Stimulated activated CD8-positive, alpha-beta memory T cell treated with anti-CD3 and anti-CD28 coated beads, Interleukin-7, amount 100 ng/mL, for 4 hours (primary cell): ENCODE measurements around the gene ITIH4.

Source experiments
- DNase-seq, 2 donors: peaks; one replicate each; pipeline ENCODE4 v3.0.0-alpha.2; 2020; ENCODE audit warnings: low read depth in 2 of 2

ITIH4 gene

DNA sequence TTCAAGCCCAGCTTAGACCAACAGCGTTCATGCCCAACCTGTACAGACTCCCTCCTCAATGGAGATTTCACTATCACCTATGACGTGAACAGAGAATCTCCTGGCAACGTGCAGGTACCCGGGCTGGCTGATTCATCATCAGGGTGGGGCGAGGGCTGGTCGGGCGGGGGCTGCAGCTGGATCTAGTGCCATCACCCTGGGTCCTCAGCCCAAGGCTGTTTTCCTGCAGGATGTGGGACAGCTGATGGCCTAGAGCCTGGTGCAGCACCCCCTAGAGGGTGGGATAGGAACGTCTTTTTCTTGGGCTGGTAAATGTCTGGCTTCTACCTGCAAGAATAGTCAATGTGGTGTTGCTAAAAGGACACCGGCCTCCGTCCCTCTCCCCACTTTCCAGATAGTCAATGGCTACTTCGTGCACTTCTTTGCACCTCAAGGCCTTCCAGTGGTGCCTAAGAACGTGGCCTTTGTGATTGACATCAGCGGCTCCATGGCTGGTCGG, 31.4 kb downstream of the ITIH4 start:
- no peak for DNase-seq

- no peak for DNase-seq
Measured at GRCh38 chr3:52798376-52798977, 32.0 kb downstream of the ITIH4 start.

GRCh38 chr3:52796411-52796810, 34.1 kb downstream of the ITIH4 start:
- DNase-seq = no peak

DNA sequence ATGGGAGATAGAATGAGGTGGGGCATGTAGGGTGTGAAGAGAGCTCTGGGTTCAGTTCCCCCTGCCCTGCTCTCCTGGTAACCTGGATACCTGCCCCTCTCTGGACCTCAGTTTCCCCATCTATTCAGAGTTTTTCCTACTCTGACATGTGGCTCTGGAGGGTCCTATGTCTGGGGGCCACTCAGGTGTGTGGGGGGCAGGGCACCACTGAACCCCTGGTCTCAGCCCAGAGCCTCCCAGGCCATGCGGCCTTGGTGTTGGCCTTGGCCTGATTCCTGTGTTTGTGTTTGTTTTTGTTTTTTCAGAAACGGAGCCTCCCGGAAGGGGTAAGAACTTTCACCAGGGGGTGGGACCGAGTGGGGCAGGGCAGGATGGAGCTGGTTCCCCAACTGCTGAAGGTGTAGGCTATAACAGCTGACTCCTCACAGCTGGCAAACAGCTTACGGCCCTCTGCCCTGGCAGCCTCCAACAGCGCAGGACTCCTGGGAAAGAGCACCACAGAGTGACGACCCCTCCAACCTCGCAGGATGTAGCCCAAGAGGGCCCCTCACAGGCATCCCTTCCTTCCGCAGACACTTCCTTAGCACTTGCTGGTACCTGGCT, 35.1 kb downstream of the ITIH4 start:
- DNase-seq = no peak

- DNase-seq = no peak
Measured at GRCh38 chr3:52794612-52795099, 35.8 kb downstream of the ITIH4 start, which contains the start of gene ITIH3. Gene ITIH3 (plus strand): TSS chr3:52794796. CDS start chr3:52794804, 8 bp downstream.

DNA sequence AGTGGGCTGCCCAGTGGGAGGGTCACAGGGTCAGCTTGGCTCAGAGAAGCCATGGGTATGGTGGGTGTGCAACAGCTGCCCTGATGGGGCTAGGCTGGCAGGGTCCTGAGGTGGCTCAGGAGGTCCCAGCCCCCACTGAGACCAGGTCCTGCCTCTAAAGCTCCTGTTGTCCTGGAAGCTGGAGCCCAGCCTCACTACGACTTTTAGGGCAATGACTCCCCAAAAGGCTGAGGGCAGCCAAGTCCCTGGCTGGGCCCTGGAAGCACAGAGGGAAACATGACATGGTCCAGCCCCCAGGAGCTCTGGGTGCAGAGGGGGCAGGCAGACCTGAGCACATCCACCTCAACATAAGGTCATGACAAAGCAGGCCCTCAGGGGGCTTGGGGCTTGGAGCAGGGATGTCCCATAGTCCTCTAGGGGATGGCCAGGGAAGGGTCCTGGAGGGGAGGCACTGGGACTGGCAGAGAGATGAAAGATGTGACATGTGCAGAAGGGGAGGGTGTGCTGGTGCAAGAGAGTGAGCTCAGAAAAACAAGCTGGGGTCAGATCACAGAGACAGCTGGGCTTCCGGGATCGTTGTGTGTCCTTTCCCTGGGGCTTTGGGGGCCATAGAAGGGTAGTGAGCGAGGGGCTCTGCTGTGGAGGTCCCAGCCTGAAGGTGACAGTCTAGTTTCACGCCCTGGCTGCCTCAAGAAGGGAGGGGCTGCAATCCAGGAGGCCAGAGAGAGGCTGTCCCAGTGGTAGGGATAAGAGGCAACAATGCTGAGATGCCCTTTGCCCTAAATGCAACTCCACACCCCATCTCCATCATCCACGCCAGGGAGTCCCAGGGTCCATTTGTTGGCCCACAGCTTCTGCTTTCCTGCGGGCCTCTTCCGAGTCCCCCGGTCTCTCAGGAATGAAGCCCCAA, 36.5 kb downstream of the ITIH4 start:
- DNase-seq = no peak

- no peak for DNase-seq
Measured at GRCh38 chr3:52792961-52793695, 37.3 kb downstream of the ITIH4 start.

DNA sequence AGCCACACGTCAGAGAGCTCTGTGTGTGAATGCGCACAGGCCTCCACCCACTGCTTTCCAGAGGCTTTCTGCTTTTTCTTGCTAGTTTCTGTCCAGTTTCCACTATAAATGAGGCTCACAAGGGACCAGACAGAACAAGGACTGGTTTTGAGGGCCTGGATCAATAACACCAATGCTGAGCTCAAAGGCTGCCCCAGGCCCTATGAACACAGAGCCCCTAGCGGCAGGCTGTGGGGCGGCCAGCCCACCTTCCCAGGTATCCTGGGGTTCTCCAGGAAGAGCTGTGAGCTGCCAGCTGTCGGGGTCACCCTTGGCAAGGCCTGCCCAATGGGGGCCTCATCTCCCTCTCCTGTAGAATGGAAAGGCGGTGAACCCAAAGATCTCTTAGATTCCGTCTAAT, 38.1 kb downstream of the ITIH4 start:
- DNase-seq = no peak

- no peak for DNase-seq
Measured at GRCh38 chr3:52791928-52792327, 38.5 kb downstream of the ITIH4 start.

DNA sequence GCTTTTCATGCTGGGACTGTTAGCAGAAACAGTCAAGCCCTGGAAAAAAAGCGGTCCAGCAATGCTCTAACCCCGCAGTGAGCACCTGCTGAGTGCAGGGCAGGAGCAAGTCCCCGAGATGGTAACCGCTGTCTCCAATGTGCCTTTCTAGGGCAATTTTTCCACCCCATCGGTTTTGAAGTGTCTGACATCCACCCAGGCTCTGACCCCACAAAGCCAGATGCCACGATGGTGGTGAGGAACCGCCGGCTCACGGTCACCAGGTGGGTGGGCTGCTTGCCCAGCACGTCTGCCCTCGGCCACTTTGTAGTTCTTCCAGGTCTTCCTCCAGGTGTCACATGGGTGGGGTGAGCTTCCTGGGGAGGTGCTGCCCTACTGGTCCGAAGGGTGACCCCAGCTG, 39.1 kb downstream of the ITIH4 start:
- no peak for DNase-seq

GRCh38 chr3:52790741-52791140, 39.7 kb downstream of the ITIH4 start:
- no peak for DNase-seq

DNA sequence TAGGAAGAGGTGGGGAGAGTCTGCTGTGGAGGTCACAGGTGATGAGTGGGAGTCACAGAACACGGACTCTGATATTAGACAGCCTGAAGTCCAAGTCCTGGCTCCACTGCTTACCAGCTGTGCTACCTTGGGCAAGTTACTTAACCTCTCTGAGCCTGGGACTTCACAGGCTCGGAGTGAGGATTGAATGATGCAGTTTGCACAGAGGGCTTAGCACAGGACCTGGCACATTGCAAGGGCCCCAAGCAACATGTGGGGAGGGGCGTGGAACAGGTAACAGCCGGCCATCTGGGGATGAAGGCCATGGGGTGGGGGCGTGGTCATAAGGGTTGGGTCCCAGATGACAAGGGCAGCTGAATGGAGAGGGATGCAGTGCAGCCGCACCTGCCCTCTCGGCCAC, 40.1 kb downstream of the ITIH4 start:
- DNase-seq = no peak

- no peak for DNase-seq
Measured at GRCh38 chr3:52789746-52790040, 40.8 kb downstream of the ITIH4 start.

GRCh38 chr3:52788890-52789745, 41.4 kb downstream of the ITIH4 start:
- DNase-seq = no peak

DNA sequence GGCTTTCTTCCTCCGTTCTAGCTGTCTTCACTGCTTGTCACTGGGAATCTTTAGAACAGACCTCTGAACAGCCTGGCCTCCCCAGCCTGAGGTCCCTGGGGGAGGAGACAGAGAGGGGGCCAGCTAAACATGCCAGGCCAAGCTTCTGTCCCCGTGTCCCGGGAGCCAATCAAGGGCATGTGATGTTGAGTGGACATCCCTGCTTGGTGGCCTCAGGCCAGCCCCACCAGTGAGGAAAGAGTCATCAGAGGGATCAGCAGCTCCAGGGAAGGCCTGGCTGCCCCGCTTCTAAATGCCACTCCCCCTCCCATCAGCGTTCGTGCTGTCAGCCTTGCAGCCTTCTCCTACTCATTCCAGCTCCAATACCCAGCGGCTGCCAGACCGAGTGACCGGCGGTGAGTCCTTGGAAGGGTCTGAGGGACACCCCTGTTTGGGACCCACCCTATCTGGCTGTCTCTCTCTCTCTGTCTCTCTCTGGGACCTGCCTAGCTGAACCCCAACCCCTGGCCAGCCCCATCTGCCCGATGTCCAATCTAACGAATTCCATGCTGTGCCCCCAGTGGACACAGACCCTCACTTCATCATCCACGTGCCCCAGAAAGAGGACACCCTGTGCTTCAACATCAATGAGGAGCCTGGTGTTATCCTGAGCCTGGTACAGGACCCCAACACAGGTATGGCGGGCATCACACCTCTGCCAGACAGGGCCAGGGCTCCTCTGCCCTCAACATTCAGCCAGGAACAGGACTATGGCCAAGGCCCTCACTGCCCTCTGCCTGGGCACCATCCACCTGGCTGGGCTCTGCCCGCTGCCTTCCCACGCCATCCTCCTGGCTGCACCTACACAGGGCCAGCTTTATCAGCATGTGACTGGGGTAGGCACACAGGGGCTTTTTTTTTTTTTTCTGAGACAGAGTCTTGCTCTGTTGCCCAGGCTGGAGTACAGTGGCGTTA, 42.5 kb downstream of the ITIH4 start:
- DNase-seq = no peak

DNA sequence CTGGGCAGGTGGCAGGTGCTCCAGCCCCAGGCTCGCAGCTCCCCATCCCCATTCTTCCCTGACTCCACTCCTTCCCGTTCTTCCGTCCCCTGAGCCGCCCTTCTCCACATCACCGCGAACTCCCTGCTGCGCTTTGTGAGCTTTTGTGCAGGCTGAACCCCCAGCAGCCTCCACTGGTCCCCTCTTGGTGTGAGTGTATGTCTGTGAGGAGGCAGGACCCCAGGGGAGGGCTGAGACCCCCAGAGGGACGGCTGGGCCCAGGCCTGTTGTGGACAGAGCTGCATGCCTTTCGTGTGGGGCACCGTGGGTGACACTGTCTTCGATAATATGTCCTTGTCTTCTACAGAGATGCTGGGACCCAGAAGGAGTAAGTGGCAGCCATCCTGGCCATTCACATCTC, 43.2 kb downstream of the ITIH4 start:
- no peak for DNase-seq

DNA sequence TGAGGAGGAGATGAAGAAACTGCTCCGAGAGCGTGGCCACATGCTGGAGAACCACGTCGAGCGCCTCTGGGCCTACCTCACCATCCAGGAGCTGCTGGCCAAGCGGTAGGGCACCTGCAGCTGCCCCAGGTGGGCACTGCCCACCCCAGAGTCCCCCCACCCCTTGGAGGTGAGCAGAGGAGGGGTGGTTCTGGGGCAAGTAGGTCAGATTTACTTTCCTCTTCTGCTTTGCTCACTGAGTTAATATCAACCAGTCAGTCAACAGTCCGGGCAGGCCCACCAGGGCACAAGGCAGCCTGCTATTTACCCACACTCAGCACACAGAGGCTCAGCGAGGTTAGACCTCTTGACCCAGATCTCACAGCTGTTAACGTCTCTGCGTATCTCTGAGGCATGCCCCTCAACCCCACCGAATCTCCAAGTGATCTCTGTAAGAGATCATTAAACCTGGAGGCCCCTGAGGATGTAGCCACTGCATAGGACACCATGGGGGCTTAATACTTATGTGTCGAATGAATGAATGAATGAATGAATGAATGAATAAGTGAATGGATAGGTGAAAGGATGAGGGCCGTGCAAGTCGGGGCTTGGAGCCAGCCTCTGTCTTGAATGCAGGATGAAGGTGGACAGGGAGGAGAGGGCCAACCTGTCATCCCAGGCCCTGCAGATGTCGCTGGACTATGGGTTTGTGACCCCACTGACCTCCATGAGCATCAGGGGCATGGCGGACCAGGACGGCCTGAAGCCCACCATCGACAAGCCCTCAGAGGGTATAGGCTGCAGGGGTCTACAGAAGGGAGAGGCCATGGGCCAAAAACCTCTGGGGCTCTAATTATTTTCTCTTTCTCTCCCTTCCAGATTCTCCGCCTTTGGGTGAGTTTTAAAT, 43.9 kb downstream of the ITIH4 start:
- DNase-seq = no peak

GRCh38 chr3:52784931-52785590, 45.4 kb downstream of the ITIH4 start:
- no peak for DNase-seq
